ENCODE measurements around the gene STX4.

GRCh38 chr16:31077024-31077423, 43.7 kb downstream of the STX4 start:
- no peak for TF ChIP-seq EZH2 (IDR thresholded peaks at IDR 0.05; ENCODE audit: low read length)
- no peak for TF ChIP-seq CTCF (optimal IDR thresholded peaks at IDR 0.05 in 1 of 3, IDR thresholded peaks at IDR 0.05 in 1 of 3, conservative IDR thresholded peaks at IDR 0.05 in 1 of 3; ENCODE audit: extremely low read depth in 1 of 3, insufficient read depth in 2 of 3, low read length in 3 of 3)
